Esophagus squamous epithelium (tissue), 4 donors: Measurements from ENCODE around the gene GPR31.

Source experiments
- CTCF ChIP-seq, 6 experiments: fragments of 450-650 bp in 4 of 6; fragments of 200-600 bp in 2 of 6; sonication (generic) in 2 of 6; IDR thresholded peaks; one replicate each; pipeline ENCODE4 v1.5.1; 2016 to 2019; ENCODE audit warnings: antibody characterized with exemption in 6 of 6, mild to moderate bottlenecking in 4 of 6, moderate library complexity in 4 of 6
- POLR2A ChIP-seq, 4 donors: fragments of 450-650 bp; IDR thresholded peaks; one replicate each; pipeline ENCODE4 v1.6.1; 2017; ENCODE audit warnings: antibody characterized with exemption in 4 of 4, mild to moderate bottlenecking in 4 of 4, moderate library complexity in 3 of 4

DNA sequence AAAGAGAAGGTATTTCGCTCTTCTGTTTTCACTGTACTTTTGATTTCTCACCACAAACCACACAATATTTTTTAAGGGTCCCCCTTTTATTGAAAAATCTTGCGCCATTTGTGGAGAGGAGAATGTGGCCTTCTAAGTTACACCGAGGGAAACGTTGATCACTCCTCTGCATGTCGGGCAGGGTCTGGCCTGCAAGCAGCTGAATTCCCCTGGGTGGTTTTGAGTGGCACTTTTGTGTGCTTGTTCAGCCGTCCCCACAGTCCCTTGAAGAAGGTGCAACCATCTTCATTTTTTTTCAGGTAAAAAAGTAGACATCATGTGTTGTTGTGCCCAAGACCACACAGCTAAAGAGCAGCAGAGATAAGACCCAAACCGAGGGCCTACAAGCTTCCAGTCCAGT, 6.1 kb downstream of the GPR31 start:
- TF ChIP-seq POLR2A (IDR thresholded peaks at IDR 0.05) (no peak), CTCF (IDR thresholded peaks at IDR 0.05) (no peak)
